Neuronal stem cell (in vitro differentiated cells): ENCODE results near the gene EHHADH. TPM values are rescaled to one million over a fixed set of nuclear protein-coding genes. Genes with fewer than 3 reads are reported as not detected.
A peak's percentile ranks its signal among the peaks of the same experiment; 100 is the strongest.
"Not testable (repeated sequence)": the region's sequence is repeated elsewhere in the genome, so short reads cannot be mapped to it uniquely, and the experiment has no call there.

Experiments used
- DNase-seq: peaks from one replicate; pipeline ENCODE4 v3.0.0-alpha.2; 2013; ENCODE audit warnings: low spot score
- H2AFZ ChIP-seq: one replicate; pipeline ENCODE4 v1.6.1; 2013; ENCODE audit warnings: mild to moderate bottlenecking, low read length, inconsistent platforms
- H2AK5ac ChIP-seq: 2 replicates; pipeline ENCODE4 v1.6.1; 2013; ENCODE audit warnings: low read depth, mild to moderate bottlenecking, inconsistent platforms, low read length, moderate library complexity, mixed read lengths
- H2BK120ac ChIP-seq: 2 replicates; pipeline ENCODE4 v1.6.1; 2013; ENCODE audit warnings: low read depth, mild to moderate bottlenecking, inconsistent platforms, low read length, moderate library complexity, mixed read lengths
- H2BK12ac ChIP-seq: one replicate; pipeline ENCODE4 v1.6.1; 2013; ENCODE audit warnings: low read length, inconsistent platforms
- H2BK15ac ChIP-seq: 2 replicates; pipeline ENCODE4 v1.6.1; 2013; ENCODE audit warnings: mild to moderate bottlenecking, low read length, inconsistent platforms, mixed read lengths
- H2BK5ac ChIP-seq: one replicate; pipeline ENCODE4 v1.6.1; 2013; ENCODE audit warnings: inconsistent platforms, mild to moderate bottlenecking, low read length, moderate library complexity
- H3K14ac ChIP-seq: one replicate; pipeline ENCODE4 v1.6.1; 2013; ENCODE audit warnings: low read length, inconsistent platforms
- H3K18ac ChIP-seq: 2 replicates; pipeline ENCODE4 v1.6.1; 2013; ENCODE audit warnings: low read length, inconsistent platforms
- H3K23ac ChIP-seq: 2 replicates; pipeline ENCODE4 v1.6.1; 2013; ENCODE audit warnings: low read depth, mild to moderate bottlenecking, mixed read lengths, low read length, inconsistent platforms; ENCODE audit not compliant: poor library complexity
- H3K27ac ChIP-seq: replicated peaks from 3 replicates; pipeline ENCODE4 v1.5.1; 2013; ENCODE audit warnings: low read length, inconsistent platforms
- H3K27me3 ChIP-seq, 3 experiments: 2 replicates each; pipeline ENCODE4 v1.6.1; 2013; ENCODE audit warnings: low read length in 3 of 3, mild to moderate bottlenecking in 2 of 3, inconsistent platforms in 1 of 3, low read depth in 1 of 3, mixed read lengths in 1 of 3, moderate library complexity in 1 of 3; ENCODE audit not compliant: control insufficient read depth in 3 of 3, insufficient read depth in 3 of 3
- H3K36me3 ChIP-seq, 2 donors: replicated peaks in 1 of 2; 2 replicates each; pipeline ENCODE4 v1.6.1; 2013; ENCODE audit warnings: low read length in 2 of 2; ENCODE audit not compliant: control insufficient read depth in 2 of 2, insufficient read depth in 2 of 2
- H3K4ac ChIP-seq: 2 replicates; pipeline ENCODE4 v1.6.1; 2013; ENCODE audit warnings: inconsistent platforms, mild to moderate bottlenecking, low read length, moderate library complexity
- H3K4me1 ChIP-seq, 2 donors: 1 replicate in 1 of 2; 2 replicates in 1 of 2; pipeline ENCODE4 v1.6.1; 2013; ENCODE audit warnings: low read length in 2 of 2, low read depth in 1 of 2; ENCODE audit not compliant: control insufficient read depth in 2 of 2, insufficient read depth in 1 of 2
- H3K4me2 ChIP-seq: one replicate; pipeline ENCODE4 v1.6.1; 2013; ENCODE audit warnings: mild to moderate bottlenecking, low read length, inconsistent platforms; ENCODE audit not compliant: insufficient read depth, poor library complexity, severe bottlenecking
- H3K4me3 ChIP-seq, 2 donors: 2 replicates each; pipeline ENCODE4 v1.5.1; 2013; ENCODE audit warnings: low read length in 2 of 2, mild to moderate bottlenecking in 2 of 2, inconsistent platforms in 1 of 2, moderate library complexity in 1 of 2
- H3K79me1 ChIP-seq: one replicate; pipeline ENCODE4 v1.6.1; 2013; ENCODE audit warnings: low read depth, mild to moderate bottlenecking, inconsistent platforms, low read length, moderate library complexity
- H3K9ac ChIP-seq: one replicate; pipeline ENCODE4 v1.6.1; 2013; ENCODE audit warnings: mild to moderate bottlenecking, low read depth, low read length, inconsistent platforms; ENCODE audit not compliant: poor library complexity
- H3K9me3 ChIP-seq, 2 donors: replicated peaks in 1 of 2; 2 replicates each; pipeline versions ENCODE3 to v1.6.1; 2013; ENCODE audit warnings: low read length in 2 of 2, mild to moderate bottlenecking in 2 of 2, inconsistent platforms in 1 of 2, low read depth in 1 of 2, mixed read lengths in 1 of 2, moderate library complexity in 1 of 2; ENCODE audit not compliant: control insufficient read depth in 2 of 2, insufficient read depth in 1 of 2
- H4K8ac ChIP-seq: one replicate; pipeline ENCODE4 v1.6.1; 2013; ENCODE audit warnings: low read depth, mild to moderate bottlenecking, inconsistent platforms, low read length, moderate library complexity
- H4K91ac ChIP-seq: one replicate; pipeline ENCODE4 v1.6.1; 2013; ENCODE audit warnings: low read length, low read depth, mild to moderate bottlenecking, inconsistent platforms; ENCODE audit not compliant: poor library complexity
- WGBS, 2 donors: extraction: QIAGEN DNeasy Blood & Tissue Kit; methylation state at CpG; one replicate each; pipeline ENCODE4 v1.1.7; 2013; ENCODE audit warnings: missing lambda C conversion rate in 2 of 2, mixed read lengths in 1 of 2; ENCODE audit not compliant: insufficient read length in 2 of 2, insufficient replicate concordance in 1 of 2; ENCODE audit errors: extremely low coverage in 2 of 2; 5-methylcytosine and 5-hydroxymethylcytosine counted together
- polyA plus RNA-seq, 2 experiments: library from polyadenylated mRNA; stranded (reverse); fragments of 200-250 nt; gene quantifications; one replicate each; pipeline ENCODE4 v1.2.3, GENCODE V29; 2013

EHHADH gene
- polyA plus RNA-seq (2013, experiment 1 of 2) = 1.9 TPM
- polyA plus RNA-seq (2013, experiment 2 of 2) = 2.6 TPM

DNA sequence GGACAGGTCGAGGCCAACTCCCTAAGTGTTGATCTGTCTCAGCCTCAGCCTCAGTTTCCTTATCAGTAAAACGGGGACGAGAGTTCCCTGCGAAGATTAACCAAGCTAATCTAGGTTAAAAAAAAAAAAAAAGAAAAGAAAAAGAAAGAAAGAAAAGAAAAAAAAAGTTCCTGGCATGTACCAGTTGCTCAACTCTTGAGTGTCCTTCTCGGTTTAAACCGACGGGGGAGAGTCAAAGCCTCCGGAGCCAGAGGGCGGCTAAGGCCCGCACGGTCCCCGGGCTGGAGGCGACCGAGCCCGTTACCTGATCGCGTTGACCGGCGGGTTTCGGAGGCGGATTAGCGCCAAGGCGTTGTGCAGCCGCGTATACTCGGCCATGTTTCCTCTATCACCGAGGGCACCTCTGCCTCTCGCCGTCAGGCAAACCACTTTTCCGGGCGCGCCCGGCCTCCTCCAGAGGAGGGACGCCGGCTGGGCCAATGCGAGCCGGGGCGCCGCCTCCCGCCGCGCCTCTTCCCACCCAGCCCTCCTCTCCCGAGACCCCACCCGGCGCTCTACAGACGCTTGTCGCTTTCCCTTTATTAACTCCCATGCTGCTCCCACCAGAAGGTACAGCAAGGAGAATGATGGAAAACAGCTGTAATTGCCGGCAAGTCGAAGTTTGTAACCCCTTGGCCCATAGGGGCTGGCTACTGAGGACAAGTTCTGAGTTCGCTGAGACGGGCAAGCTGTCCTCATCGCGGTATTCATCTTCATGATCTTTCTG is at the start of gene EHHADH:
EHHADH (minus strand) TSS at position 405 of the 766 bp plus-strand sequence; CDS start at position 378, 27 bp downstream.
- Histone ChIP-seq H3K4ac (no peak within 1 kb of the TSS), H3K4me2 (no peak within 1 kb of the TSS), H2BK120ac (no peak within 1 kb of the TSS), H2AK5ac (no peak within 1 kb of the TSS), H4K8ac (no peak within 1 kb of the TSS), H3K14ac (peak within 1 kb of the TSS; percentile 94), H2BK15ac (no peak within 1 kb of the TSS), H3K18ac (no peak within 1 kb of the TSS), H2AFZ (peak within 1 kb of the TSS; percentile 48), H3K4me1 (no peaks in the 10 kb centered on the region), H2BK5ac (no peak within 1 kb of the TSS), H3K36me3 (no peaks in the 10 kb centered on the region), H2BK12ac (no peak within 1 kb of the TSS), H3K27me3 (no peaks in the 10 kb centered on the region), H3K27ac (no peak within 1 kb of the TSS), H3K9me3 (no peaks in the 10 kb centered on the region), H3K9ac (no peak within 1 kb of the TSS), H3K23ac (peak within 1 kb of the TSS; percentile 93), H3K4me3 (peak within 1 kb of the TSS in 1 of 2 donors; percentile 76), H3K79me1 (no peaks in the 10 kb centered on the region), H4K91ac (no peak within 1 kb of the TSS)
- DNase-seq = no peak
- WGBS, 2 donors = no CpG with 5 or more reads among the region's 53 CpGs

DNA sequence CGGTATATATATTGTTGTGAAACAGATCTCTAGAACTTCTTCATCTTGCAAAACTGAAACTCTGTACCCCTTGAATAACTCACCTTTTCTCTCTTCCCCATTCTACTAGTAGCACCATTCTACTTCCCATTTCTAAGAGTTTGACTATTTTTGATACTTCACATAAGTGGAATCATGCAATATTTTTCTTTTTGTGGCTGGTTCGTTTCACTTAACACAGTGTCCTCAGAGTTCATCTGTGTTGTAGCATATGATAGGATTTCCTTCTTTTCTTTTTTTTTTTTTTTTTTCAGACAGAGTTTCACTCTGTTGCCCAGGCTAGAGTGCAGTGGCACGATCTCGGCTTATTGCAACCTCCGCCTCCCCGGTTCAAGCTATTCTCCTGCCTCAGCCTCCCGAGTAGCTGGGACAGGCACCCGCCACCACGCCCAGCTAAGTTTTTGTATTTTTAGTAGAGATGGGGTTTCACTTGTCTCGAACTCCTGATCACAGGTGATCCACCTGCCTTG is 46.1 kb upstream of the EHHADH start:
- H4K91ac ChIP-seq, H3K14ac ChIP-seq, H3K36me3 ChIP-seq, H3K23ac ChIP-seq, H2BK15ac ChIP-seq, H3K27ac ChIP-seq, H3K4ac ChIP-seq, H3K27me3 ChIP-seq, H2BK5ac ChIP-seq, H3K4me2 ChIP-seq, H3K9me3 ChIP-seq, H2BK120ac ChIP-seq, H2AFZ ChIP-seq, H2AK5ac ChIP-seq, H3K18ac ChIP-seq, H3K4me1 ChIP-seq, H3K9ac ChIP-seq, H4K8ac ChIP-seq, H3K4me3 ChIP-seq, H3K79me1 ChIP-seq, H2BK12ac ChIP-seq, DNase-seq: not testable (repeated sequence)
- WGBS, 2 donors = no CpG with 5 or more reads among the region's 10 CpGs

DNA sequence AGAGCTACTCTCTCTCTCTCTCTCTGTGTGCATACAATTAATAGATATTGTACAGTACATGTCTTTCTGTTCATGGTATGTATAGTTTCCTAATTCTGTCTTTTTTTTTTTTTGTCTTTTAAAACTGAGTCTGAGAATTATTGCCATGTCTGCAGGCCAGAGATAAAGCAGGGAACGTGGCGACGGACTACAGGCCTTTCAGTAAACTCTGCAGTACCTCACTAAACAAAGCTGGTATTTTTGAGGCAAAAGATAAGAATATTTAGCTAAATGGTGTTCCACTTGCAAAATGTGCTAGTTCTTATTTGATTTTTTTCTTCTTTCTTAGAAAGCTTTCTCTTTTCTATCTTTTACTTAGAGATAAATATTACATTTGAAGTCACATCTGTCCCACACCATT is 44.0 kb upstream of the EHHADH start:
- H2BK12ac ChIP-seq = no peak overlapping the region
- no peak overlapping the region for H2AK5ac ChIP-seq
- no peaks in the 10 kb centered on the region for H3K79me1 ChIP-seq
- H3K4ac ChIP-seq = no peak overlapping the region
- H3K4me3 ChIP-seq = no peak overlapping the region
- H2AFZ ChIP-seq = no peak overlapping the region
- H4K91ac ChIP-seq = no peak overlapping the region
- no peaks in the 10 kb centered on the region for H3K4me1 ChIP-seq
- no peak overlapping the region for H4K8ac ChIP-seq
- no peak overlapping the region for H3K18ac ChIP-seq
- H3K4me2 ChIP-seq = no peak overlapping the region
- H3K27ac ChIP-seq = no peak overlapping the region
- DNase-seq = no peak
- peaks cover 0 to under 1% of the 10 kb centered on the region in 2 donors for H3K36me3 ChIP-seq
- H2BK120ac ChIP-seq = no peak overlapping the region
- no peak overlapping the region for H3K9ac ChIP-seq
- H3K23ac ChIP-seq = no peak overlapping the region
- no peaks in the 10 kb centered on the region for H3K9me3 ChIP-seq
- H3K27me3 ChIP-seq = no peaks in the 10 kb centered on the region
- H3K14ac ChIP-seq = no peak overlapping the region
- H2BK5ac ChIP-seq = no peak overlapping the region
- no peak overlapping the region for H2BK15ac ChIP-seq
- no CpG with 5 or more reads among the region's 3 CpGs for WGBS, 2 donors

DNA sequence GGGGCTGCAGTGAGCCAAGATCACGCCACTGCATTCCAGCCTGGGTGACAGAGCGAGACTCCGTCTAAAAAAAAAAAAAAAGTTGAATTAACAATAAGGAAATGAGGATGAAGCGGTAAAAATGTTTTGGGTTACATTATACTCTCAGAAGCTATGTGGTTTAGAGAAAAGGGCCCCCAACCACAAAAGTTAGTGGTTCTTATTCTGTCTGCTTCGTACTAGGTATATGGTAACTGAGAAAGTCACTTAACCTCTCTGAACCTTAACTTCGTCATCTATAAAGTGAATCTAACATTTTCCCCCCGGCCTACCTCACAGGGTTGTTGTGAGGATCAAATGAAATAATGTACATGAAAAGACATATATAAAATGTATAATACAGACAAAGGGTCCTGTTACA is 38.4 kb upstream of the EHHADH start:
- Histone ChIP-seq H2AK5ac (no peak overlapping the region), H3K79me1 (no peaks in the 10 kb centered on the region), H3K14ac (no peak overlapping the region), H3K4me3 (no peak overlapping the region), H3K23ac (no peak overlapping the region), H3K4ac (no peak overlapping the region), H2BK12ac (no peak overlapping the region), H3K36me3 (peaks cover 0 to 14% of the 10 kb centered on the region in 2 donors), H3K4me2 (no peak overlapping the region), H4K91ac (no peak overlapping the region), H2BK15ac (no peak overlapping the region), H3K27ac (no peak overlapping the region), H3K18ac (no peak overlapping the region), H3K27me3 (no peaks in the 10 kb centered on the region), H4K8ac (no peak overlapping the region), H3K9ac (no peak overlapping the region), H2BK120ac (no peak overlapping the region), H2AFZ (no peak overlapping the region), H3K4me1 (no peaks in the 10 kb centered on the region), H3K9me3 (no peaks in the 10 kb centered on the region), H2BK5ac (no peak overlapping the region)
- DNase-seq = no peak
- no CpG with 5 or more reads among the region's 7 CpGs for WGBS, 2 donors
